ENCODE data around the gene PDGFB.

Gene PDGFB

DNA sequence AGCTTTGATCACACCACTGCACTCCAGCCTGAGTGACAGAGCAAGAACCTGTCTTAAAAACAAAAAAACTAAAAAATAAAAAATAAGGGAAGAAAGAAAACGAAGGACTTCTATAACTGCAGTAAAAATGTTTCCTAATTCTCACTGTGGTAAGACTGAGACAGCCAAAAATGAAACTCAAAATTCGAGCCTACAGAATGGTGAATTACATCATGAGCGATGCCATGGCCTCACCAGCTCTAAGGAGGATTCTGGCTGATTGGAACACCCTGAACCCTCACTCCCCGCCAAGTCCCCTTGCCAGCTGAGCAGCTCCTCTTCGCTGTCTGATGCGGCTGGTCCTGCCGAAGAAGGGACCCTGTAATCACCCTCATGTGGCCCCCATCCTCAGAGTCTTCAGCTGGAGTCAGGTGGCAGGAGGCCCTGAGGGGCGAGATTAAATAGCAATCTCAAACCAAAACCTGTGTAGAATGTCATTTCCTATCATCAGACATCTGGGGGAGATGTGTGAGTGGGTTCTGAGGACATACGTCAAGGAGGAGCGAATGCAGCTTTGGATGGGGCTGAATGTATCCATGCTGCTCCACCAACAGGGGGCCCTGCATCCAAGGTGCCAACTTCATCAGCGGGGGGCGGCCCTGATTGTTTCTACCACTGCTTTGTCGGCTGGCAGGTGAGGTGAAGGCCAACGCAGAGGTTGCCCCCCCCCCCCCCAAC, 29.2 kb downstream of the PDGFB start:
- DNase-seq (ENCODE audit: insufficient read length, low spot score): no peak
- FAIRE-seq: no peak
- no peak for TF ChIP-seq POLR2A (IDR thresholded peaks at IDR 0.05; ENCODE audit: low read depth, low read length)

DNA sequence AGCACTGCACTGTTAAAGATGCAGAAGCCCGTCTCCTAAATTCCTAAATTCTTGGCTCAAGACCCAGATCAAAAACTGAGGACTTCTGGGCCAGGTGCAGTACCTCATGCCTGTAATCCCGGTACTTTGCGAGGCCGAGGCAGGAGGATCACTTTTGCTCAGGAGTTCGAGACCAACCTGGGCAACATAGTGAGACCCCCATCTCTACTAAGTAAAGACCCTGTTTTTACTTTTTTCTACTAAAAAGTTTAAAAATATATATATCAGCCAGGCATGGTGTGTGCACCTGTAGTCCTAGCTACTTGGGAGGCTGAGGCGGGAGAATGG, 29.7 kb downstream of the PDGFB start:
- FAIRE-seq (no peak), DNase-seq (ENCODE audit: insufficient read length, low spot score) (no peak)
- TF ChIP-seq POLR2A (IDR thresholded peaks at IDR 0.05; ENCODE audit: low read depth, low read length): no peak

DNA sequence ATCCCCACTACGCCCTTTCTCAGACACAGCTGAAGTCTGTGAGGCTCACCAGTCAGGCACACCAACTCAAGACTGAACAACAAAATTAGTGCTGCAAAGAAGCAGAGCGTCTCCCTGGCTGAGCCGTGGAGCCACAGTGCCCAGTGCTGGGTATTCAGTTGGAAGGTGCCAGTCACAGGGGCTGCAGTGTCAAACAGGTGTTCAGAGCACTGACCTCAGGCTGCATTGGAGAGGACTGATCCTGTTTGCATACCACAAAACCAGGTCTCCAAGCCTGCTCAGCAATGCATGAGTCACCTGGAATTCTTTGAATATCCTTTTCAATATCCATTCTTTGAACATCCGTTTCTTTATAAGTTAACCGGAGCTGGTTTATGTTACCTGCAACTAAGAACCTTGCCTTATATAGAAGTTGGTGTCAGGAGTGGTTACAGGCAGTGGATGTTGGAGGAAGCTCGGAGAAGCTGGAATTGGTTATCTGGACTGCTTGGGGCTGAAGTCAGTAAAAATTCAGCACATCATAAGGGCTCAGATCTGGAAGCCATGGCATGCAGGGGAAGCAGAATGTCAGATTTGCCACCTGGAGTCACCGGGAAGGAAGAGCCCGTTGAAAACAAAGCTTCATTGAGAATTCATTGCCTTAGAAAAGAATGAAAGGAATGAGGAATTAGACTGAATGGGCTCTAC, 30.3 kb downstream of the PDGFB start:
- FAIRE-seq: peak; percentile 36
- DNase-seq (ENCODE audit: insufficient read length, low spot score): peak; percentile 41
- no peak for TF ChIP-seq POLR2A (IDR thresholded peaks at IDR 0.05; ENCODE audit: low read depth, low read length)

DNA sequence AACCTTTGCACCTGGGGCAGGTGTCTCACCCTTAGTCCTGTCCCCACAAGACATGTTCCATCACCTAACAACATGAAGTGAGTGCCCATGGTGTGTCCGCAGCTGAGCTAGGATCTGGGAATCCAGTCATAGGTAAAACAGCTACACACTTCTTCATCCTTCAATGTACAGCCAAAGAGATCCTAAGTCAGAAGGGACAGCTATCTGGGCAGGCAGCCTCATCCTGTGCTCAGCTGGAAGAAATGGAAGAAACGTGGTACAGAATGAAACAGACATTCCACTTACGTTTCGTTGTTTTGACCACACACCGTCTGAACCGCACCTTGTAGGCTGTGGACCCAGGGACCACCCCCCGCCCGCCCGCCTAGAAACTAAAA, 30.8 kb downstream of the PDGFB start:
- FAIRE-seq: no peak
- no peak for TF ChIP-seq POLR2A (IDR thresholded peaks at IDR 0.05; ENCODE audit: low read depth, low read length)

DNA sequence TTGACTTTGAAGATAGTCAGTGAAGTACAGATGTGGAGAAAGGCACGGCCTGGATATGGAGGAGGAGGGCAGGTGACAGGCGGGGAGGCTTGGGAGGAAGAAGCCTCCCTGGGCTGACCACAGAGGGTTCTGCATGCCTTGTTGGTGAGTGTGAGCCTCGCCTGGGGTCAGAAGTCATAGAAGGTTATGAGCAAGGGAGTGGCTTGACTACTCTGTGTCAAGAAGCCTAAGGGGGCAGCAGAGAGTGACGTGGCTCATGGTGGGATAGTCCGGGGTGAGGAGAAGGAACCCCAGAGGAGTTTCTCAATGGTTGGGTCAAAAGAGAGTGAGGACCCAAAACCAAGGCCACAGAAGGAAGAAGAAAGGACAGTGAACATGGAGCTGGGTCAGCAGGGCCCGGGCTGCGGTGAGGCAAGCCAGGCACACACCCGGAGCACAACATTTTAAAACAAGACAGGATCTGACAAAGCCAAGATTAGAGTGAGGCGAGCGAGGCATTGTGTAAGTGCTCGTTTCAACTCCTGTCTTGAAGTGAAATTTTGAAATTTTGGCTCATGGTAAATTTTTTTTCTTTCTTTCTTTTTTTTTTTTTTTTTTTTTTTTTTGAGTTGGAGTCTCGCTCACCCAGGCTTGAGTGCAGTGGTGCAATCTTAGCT, 31.9 kb downstream of the PDGFB start:
- peak; percentile 56 for DNase-seq (ENCODE audit: insufficient read length, low spot score)
- FAIRE-seq: peak; percentile 84

More for the DNA sequence above, 30.8 kb downstream of the PDGFB start:
- DNase-seq (ENCODE audit: insufficient read length, low spot score): no peak

DNA sequence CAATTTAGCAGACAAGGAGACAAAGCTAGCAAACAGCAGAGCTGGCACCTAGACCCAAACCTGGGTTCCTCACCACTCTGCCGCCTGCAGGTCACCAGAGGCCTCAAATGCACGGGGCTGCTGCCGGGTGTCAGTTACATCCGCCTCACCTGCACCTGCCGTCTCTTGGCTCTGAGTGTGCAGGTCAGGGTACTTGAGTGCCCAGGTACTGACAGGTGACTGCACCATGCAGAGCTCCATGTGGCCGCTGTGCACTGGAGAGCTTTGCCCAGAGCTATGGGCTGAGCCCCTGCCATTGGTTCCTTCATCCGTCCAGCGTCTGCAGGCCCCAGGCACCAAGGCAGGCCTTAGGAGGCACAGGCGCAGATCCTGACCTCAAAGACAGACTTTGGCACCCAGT, 35.0 kb downstream of the PDGFB start:
- DNase-seq (ENCODE audit: insufficient read length, low spot score): no peak
- no peak for FAIRE-seq
- no peak for TF ChIP-seq POLR2A (IDR thresholded peaks at IDR 0.05; ENCODE audit: low read depth, low read length)

More for the DNA sequence above, 31.9 kb downstream of the PDGFB start:
- no peak for TF ChIP-seq POLR2A (IDR thresholded peaks at IDR 0.05; ENCODE audit: low read depth, low read length)

DNA sequence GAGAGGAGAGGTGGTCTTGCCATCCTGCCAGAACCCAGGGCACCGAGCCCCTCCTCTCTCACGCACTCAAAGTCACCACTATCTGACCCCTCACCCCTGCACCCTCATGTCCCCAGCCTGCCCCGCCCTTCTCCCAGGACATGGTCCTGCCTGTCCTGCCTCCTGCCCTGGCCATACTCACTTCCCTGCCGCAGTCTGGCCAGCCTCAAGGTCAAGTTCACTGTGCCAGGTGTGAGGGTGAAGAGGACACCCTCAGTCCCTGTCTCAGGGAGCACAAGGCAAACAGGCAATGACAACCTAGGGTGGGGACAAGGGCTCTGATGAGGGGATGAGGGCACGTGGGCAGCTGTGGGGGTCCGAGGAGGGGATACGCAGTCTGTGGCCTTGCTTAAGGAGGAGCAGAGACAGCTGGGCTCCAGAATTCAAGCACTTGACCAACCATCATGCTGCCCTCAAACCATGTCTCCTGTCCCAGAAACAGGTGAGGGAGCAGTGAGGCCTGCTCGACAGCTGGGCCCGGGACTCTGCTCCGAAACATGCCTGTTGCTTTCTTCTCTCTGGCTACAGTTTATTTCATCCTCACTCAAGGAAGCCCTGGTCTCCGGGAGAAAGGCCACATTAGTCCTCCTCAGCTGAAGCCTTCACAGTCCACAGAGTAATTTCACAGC, 36.6 kb downstream of the PDGFB start:
- DNase-seq (ENCODE audit: insufficient read length, low spot score): no peak
- no peak for FAIRE-seq
- TF ChIP-seq POLR2A (IDR thresholded peaks at IDR 0.05; ENCODE audit: low read depth, low read length): no peak

DNA sequence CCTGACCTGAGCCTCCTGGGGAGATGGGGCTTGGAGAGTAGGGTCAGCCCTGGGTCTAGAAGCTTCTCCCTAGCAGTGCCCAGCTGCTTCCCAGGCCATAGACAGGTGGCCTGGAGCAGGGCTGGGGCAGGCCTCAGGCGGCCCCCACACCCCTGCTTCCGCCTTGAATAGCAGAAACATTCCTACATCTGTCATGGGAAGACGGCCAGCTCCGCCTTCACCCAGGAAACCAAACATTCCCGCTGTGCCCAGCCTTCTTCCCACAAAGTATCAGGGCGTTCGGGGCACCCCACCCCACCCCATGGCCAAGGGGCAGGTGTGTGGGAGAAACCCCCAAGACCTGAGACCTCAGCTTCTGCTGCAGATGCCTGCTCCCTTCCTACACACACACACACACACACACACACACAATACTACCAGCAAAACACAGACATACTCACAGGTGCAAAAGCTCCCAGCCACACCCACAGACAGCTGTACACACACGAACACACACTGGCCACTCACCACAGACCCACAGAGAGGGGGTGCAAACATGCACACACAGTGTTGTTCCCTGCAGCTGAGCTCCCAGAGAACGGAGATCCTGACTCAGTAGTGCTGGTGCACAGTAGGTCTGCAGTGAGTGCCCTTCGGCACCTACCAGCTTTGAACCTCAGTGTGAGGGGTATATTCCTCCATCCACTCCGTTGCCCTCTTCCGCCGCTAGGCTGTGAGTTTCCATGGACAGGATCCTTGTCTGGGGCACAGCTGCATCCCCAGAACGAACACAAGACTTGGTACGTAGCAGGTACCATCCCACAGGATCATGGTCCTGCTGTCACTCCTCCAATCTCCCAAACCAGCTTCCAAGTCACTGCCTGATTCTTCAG, 37.4 kb downstream of the PDGFB start:
- FAIRE-seq (peak; percentile 55), DNase-seq (ENCODE audit: insufficient read length, low spot score) (no peak)
- TF ChIP-seq POLR2A (IDR thresholded peaks at IDR 0.05; ENCODE audit: low read depth, low read length): no peak

DNA sequence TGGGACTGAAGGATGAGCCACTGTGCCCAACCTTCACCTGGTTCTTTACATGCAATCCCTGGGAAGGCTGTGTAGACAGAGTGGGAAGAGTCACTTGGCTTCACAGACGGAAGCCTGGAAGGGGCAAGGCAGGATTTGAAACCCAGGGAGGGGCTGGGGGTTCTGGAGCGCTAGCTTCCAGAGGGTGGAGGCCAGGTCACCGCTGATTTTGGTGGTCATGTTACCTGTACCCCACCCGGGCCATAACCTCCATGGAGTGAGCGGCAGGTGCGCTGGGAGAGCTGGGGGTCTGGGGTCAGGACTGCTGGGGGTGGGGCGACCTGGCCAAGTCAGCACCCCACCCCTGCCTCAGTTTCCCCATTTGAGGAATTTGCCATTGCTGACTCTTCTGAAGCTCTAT, 38.3 kb downstream of the PDGFB start:
- FAIRE-seq: no peak
- no peak for DNase-seq (ENCODE audit: insufficient read length, low spot score)
- no peak for TF ChIP-seq POLR2A (IDR thresholded peaks at IDR 0.05; ENCODE audit: low read depth, low read length)

DNA sequence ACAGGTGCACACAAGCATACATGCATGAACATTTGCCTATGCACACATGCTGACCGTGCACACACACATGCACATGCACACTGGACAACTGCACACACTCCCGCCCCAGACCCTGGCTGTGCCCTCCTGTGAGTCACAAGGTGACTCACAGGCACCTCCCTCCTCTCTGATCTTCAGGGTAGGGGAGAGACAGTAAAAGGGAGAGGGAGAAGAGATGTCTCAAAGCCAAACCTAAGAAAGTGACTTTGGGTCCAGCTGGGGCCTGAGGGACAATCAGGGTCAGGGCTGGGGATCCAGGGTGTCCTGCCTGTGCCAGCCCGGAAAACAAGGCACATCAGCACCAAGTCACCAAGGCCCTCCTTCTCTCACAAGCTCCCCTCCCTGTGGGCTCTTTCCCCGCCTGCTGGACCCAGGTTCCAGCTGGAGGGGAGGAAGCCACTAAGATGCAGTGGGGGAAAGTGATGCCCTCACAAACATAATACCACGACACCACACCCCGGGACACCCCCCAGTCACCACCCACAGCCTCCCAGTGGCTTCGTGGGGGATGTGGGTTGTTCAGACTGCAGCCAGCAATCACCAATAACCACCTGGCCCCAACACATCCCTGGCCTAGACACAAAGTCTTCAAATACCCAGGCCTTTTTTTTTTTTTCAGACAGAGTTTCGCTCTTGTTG, 39.3 kb downstream of the PDGFB start:
- DNase-seq (ENCODE audit: insufficient read length, low spot score): peak; percentile 61
- peak; percentile 93 for FAIRE-seq
- TF ChIP-seq POLR2A (IDR thresholded peaks at IDR 0.05; ENCODE audit: low read depth, low read length): no peak

DNA sequence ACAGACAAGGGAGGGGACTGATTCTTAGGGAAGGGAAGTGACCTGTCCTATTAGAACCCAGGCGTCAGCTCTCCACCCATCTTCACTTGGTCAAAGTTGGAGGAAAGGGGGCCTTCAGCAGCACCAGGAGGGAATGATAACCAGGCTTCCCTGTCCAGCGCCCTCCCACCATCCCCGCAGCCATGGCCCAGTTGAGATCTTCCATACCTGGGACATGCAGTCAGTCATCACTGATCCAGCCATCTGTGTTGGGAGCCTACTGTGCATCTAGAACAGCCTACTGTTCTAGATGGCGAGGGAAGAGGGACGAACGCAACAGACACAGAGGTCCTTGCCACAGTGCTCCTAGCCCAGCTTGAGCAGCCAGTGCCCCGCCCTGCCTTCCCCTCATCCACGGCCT, 40.6 kb downstream of the PDGFB start:
- FAIRE-seq (no peak), DNase-seq (ENCODE audit: insufficient read length, low spot score) (no peak)
- TF ChIP-seq POLR2A (IDR thresholded peaks at IDR 0.05; ENCODE audit: low read depth, low read length): no peak

DNA sequence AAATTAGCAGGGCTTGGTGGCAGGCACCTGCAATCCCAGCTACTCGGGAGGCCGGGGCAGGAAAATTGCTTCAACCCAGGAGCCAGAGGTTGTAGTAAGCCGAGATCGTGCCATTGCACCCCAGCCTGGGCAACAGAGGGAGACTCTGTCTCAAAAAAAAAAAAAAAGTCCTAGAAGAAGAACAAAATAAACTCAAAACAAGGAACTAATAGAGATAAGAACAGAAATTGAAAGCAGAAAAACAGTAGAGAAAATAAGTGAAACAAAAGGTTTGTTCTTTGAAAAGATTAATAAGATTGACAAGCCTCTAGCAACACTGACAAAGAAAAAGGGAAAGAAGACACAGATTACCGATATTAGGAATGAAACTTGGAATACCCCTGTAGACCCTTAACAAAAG, 47.2 kb downstream of the PDGFB start:
- no peak for FAIRE-seq
- no peak for DNase-seq (ENCODE audit: insufficient read length, low spot score)
- no peak for TF ChIP-seq POLR2A (IDR thresholded peaks at IDR 0.05; ENCODE audit: low read depth, low read length)

DNA sequence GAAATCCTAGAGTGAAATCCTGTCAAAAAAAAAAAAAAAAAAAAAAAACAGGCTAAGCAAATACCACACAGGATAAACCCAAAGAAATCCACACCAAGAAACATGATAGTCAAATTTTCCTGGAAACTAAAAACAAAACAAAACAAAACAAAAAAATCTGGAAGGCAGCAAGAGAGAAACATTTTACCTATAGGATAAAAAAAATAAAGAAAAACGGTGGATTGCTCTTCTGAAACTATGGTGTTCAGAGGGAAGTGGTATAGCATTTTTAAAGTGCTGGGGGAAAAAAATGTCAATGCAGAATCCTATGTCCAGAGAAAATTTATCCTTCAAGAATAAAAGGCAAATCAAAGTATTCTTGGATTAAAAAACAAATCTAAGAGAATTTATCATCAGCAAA, 50.7 kb downstream of the PDGFB start:
- no peak for TF ChIP-seq POLR2A (IDR thresholded peaks at IDR 0.05; ENCODE audit: low read depth, low read length)
- no peak for DNase-seq (ENCODE audit: insufficient read length, low spot score)
- FAIRE-seq: no peak
